H1 (cell line): Measurements from ENCODE around the gene HMG20A. TPM values are rescaled to one million over a fixed set of nuclear protein-coding genes. Genes with fewer than 3 reads are reported as not detected.

Source experiments
- SP2 ChIP-seq: IDR thresholded peaks from 2 replicates; pipeline ENCODE4 v1.6.1; 2012; ENCODE audit warnings: mild to moderate bottlenecking, low read length, inconsistent platforms
- polyA plus RNA-seq, 7 experiments: library from polyadenylated mRNA; depleted of rRNA in 3 of 7; stranded (reverse) in 5 of 7; unstranded in 2 of 7; fragments of >200 nt in 5 of 7; fragments of 200-250 nt in 2 of 7; gene quantifications; 1 replicate in 5 of 7; 2 replicates in 1 of 7; 4 replicates in 1 of 7; pipeline versions ENCODE4 v1.2.1 to v1.2.3, GENCODE V29; 2011 to 2013; ENCODE audit warnings: missing spikeins in 2 of 7, mixed read lengths in 2 of 7
- total RNA-seq: library from RNA; stranded (reverse); fragmentation: NEBNext Ultra II Directional; extraction: Animal tissue kit (Norgen Biotek cat#: 25700); gene quantifications from 2 replicates; pipeline ENCODE4 v1.2.1, GENCODE V29; 2021
- TF ChIP-seq, protein P1 (sequence below): fragments of 300-600 bp; sonication (generic); IDR thresholded peaks from 2 replicates; pipeline ENCODE4 v1.7.1; 2012; ENCODE audit warnings: low read length, moderate library complexity, mild to moderate bottlenecking, inconsistent platforms; ENCODE audit not compliant: insufficient replicate concordance

The HMG20A gene
- total and polyA plus RNA-seq, 2 of the 8 experiments (the other 6 are each of a cell fraction or from before 2014, with no cell fraction given): 52.1 to 59.7 TPM

DNA sequence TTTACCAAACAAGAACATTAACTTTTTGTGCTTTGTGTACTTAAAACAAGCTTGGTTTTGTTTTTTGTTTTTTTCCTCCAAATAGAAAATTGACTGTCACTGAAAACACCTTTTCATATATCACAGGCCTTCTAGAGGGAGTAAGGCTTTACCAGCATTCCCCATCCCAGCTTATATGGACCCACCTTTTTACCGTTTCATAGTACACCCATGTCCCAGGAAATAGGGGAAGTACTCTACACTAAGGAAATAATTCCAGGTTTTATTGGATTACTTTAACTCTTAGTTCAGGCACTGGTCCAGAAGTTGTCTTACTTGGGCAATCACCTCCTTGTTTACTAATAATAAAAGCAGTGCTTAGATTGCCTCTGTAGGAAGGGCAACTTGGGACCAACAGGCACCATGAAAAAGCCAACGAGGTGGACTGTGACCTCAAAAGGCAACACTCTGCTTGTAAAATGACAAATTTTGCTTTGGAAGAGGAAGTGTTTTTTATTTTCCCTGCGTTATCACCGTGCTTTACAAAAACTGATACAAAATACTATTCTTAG, 26.2 kb downstream of the HMG20A start (continued):
- TF ChIP-seq, protein P1, sequence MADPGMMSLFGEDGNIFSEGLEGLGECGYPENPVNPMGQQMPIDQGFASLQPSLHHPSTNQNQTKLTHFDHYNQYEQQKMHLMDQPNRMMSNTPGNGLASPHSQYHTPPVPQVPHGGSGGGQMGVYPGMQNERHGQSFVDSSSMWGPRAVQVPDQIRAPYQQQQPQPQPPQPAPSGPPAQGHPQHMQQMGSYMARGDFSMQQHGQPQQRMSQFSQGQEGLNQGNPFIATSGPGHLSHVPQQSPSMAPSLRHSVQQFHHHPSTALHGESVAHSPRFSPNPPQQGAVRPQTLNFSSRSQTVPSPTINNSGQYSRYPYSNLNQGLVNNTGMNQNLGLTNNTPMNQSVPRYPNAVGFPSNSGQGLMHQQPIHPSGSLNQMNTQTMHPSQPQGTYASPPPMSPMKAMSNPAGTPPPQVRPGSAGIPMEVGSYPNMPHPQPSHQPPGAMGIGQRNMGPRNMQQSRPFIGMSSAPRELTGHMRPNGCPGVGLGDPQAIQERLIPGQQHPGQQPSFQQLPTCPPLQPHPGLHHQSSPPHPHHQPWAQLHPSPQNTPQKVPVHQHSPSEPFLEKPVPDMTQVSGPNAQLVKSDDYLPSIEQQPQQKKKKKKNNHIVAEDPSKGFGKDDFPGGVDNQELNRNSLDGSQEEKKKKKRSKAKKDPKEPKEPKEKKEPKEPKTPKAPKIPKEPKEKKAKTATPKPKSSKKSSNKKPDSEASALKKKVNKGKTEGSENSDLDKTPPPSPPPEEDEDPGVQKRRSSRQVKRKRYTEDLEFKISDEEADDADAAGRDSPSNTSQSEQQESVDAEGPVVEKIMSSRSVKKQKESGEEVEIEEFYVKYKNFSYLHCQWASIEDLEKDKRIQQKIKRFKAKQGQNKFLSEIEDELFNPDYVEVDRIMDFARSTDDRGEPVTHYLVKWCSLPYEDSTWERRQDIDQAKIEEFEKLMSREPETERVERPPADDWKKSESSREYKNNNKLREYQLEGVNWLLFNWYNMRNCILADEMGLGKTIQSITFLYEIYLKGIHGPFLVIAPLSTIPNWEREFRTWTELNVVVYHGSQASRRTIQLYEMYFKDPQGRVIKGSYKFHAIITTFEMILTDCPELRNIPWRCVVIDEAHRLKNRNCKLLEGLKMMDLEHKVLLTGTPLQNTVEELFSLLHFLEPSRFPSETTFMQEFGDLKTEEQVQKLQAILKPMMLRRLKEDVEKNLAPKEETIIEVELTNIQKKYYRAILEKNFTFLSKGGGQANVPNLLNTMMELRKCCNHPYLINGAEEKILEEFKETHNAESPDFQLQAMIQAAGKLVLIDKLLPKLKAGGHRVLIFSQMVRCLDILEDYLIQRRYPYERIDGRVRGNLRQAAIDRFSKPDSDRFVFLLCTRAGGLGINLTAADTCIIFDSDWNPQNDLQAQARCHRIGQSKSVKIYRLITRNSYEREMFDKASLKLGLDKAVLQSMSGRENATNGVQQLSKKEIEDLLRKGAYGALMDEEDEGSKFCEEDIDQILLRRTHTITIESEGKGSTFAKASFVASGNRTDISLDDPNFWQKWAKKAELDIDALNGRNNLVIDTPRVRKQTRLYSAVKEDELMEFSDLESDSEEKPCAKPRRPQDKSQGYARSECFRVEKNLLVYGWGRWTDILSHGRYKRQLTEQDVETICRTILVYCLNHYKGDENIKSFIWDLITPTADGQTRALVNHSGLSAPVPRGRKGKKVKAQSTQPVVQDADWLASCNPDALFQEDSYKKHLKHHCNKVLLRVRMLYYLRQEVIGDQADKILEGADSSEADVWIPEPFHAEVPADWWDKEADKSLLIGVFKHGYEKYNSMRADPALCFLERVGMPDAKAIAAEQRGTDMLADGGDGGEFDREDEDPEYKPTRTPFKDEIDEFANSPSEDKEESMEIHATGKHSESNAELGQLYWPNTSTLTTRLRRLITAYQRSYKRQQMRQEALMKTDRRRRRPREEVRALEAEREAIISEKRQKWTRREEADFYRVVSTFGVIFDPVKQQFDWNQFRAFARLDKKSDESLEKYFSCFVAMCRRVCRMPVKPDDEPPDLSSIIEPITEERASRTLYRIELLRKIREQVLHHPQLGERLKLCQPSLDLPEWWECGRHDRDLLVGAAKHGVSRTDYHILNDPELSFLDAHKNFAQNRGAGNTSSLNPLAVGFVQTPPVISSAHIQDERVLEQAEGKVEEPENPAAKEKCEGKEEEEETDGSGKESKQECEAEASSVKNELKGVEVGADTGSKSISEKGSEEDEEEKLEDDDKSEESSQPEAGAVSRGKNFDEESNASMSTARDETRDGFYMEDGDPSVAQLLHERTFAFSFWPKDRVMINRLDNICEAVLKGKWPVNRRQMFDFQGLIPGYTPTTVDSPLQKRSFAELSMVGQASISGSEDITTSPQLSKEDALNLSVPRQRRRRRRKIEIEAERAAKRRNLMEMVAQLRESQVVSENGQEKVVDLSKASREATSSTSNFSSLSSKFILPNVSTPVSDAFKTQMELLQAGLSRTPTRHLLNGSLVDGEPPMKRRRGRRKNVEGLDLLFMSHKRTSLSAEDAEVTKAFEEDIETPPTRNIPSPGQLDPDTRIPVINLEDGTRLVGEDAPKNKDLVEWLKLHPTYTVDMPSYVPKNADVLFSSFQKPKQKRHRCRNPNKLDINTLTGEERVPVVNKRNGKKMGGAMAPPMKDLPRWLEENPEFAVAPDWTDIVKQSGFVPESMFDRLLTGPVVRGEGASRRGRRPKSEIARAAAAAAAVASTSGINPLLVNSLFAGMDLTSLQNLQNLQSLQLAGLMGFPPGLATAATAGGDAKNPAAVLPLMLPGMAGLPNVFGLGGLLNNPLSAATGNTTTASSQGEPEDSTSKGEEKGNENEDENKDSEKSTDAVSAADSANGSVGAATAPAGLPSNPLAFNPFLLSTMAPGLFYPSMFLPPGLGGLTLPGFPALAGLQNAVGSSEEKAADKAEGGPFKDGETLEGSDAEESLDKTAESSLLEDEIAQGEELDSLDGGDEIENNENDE: no peak
- no peak for TF ChIP-seq SP2
